H9 (cell line): Measurements from ENCODE around the gene FSTL4. TPM values are rescaled to one million over a fixed set of nuclear protein-coding genes. Genes with fewer than 3 reads are reported as not detected.

Experiments
- DNase-seq: peaks from one replicate; pipeline ENCODE4 v3.0.0-alpha.2; 2017
- H2AFZ ChIP-seq: one replicate; pipeline ENCODE4 v1.6.1; 2013; ENCODE audit warnings: mild to moderate bottlenecking, low read length, control low read depth, moderate library complexity
- H2AK5ac ChIP-seq: 2 replicates; pipeline ENCODE4 v1.6.1; 2013; ENCODE audit warnings: low read length, control low read depth, mixed read lengths; ENCODE audit not compliant: insufficient read length
- H2BK120ac ChIP-seq: one replicate; pipeline ENCODE4 v1.6.1; 2013; ENCODE audit warnings: low read depth, mild to moderate bottlenecking, low read length, control low read depth, inconsistent platforms; ENCODE audit not compliant: poor library complexity, severe bottlenecking
- H2BK12ac ChIP-seq: 2 replicates; pipeline ENCODE4 v1.6.1; 2013; ENCODE audit warnings: low read length, control low read depth, mixed read lengths, low read depth; ENCODE audit not compliant: insufficient read length
- H2BK15ac ChIP-seq: 2 replicates; pipeline ENCODE4 v1.6.1; 2013; ENCODE audit warnings: low read depth, low read length, control low read depth
- H2BK20ac ChIP-seq: one replicate; pipeline ENCODE4 v1.6.1; 2013; ENCODE audit warnings: low read depth, mild to moderate bottlenecking, low read length, control low read depth, inconsistent platforms; ENCODE audit not compliant: poor library complexity, severe bottlenecking
- H2BK5ac ChIP-seq: 2 replicates; pipeline ENCODE4 v1.6.1; 2013; ENCODE audit warnings: low read length, control low read depth, mixed read lengths; ENCODE audit not compliant: insufficient read length
- H3K14ac ChIP-seq: 2 replicates; pipeline ENCODE4 v1.6.1; 2013; ENCODE audit warnings: low read length, control low read depth; ENCODE audit not compliant: insufficient read depth
- H3K18ac ChIP-seq: 2 replicates; pipeline ENCODE4 v1.6.1; 2013; ENCODE audit warnings: low read depth, mild to moderate bottlenecking, mixed read lengths, low read length, control low read depth; ENCODE audit not compliant: insufficient read length
- H3K23ac ChIP-seq: 2 replicates; pipeline ENCODE4 v1.6.1; 2013; ENCODE audit warnings: low read length, control low read depth, mixed read lengths, low read depth; ENCODE audit not compliant: insufficient read length
- H3K23me2 ChIP-seq: 2 replicates; pipeline ENCODE4 v1.6.1; 2013; ENCODE audit warnings: low read depth, mild to moderate bottlenecking, mixed read lengths, low read length, control low read depth; ENCODE audit not compliant: insufficient read length, poor library complexity, severe bottlenecking
- H3K27ac ChIP-seq: 2 replicates; pipeline ENCODE4 v1.5.1; 2013; ENCODE audit warnings: low read length, control low read depth, mixed read lengths, low read depth; ENCODE audit not compliant: insufficient read length
- H3K27me3 ChIP-seq: 2 replicates; pipeline ENCODE4 v1.6.1; 2013; ENCODE audit warnings: low read length, control low read depth, inconsistent platforms; ENCODE audit not compliant: insufficient read depth
- H3K4ac ChIP-seq: 2 replicates; pipeline ENCODE4 v1.6.1; 2013; ENCODE audit warnings: low read depth, mild to moderate bottlenecking, control low read depth, inconsistent platforms, low read length, moderate library complexity
- H3K4me1 ChIP-seq: 2 replicates; pipeline ENCODE4 v1.6.1; 2013; ENCODE audit warnings: low read length, control low read depth, inconsistent platforms; ENCODE audit not compliant: insufficient read depth
- H3K4me2 ChIP-seq: 2 replicates; pipeline ENCODE4 v1.6.1; 2013; ENCODE audit warnings: low read length, control low read depth, mixed read lengths; ENCODE audit not compliant: insufficient read length, insufficient read depth
- H3K56ac ChIP-seq: 2 replicates; pipeline ENCODE4 v1.6.1; 2013; ENCODE audit warnings: low read depth, mild to moderate bottlenecking, mixed read lengths, low read length, control low read depth; ENCODE audit not compliant: insufficient read length
- H3K79me1 ChIP-seq: 2 replicates; pipeline ENCODE4 v1.6.1; 2013; ENCODE audit warnings: low read depth, mild to moderate bottlenecking, moderate library complexity, low read length, control low read depth, inconsistent platforms; ENCODE audit not compliant: insufficient read depth, poor library complexity, severe bottlenecking
- H3K79me2 ChIP-seq: 2 replicates; pipeline ENCODE4 v1.6.1; 2013; ENCODE audit warnings: low read length, control low read depth, inconsistent platforms; ENCODE audit not compliant: insufficient read depth
- H3K9ac ChIP-seq: 2 replicates; pipeline ENCODE4 v1.6.1; 2013; ENCODE audit warnings: low read length, control low read depth, mixed read lengths; ENCODE audit not compliant: insufficient read length; ENCODE audit errors: extremely low read depth
- H3K9me3 ChIP-seq: one replicate; pipeline ENCODE4 v1.6.1; 2013; ENCODE audit warnings: low read depth, low read length, inconsistent platforms; ENCODE audit not compliant: control insufficient read depth
- H3T11ph ChIP-seq: one replicate; pipeline ENCODE4 v1.6.1; 2013; ENCODE audit warnings: mild to moderate bottlenecking, low read length, control low read depth, inconsistent platforms
- H4K20me1 ChIP-seq: one replicate; pipeline ENCODE4 v1.6.1; 2013; ENCODE audit not compliant: control insufficient read depth, insufficient read length, insufficient read depth
- H4K5ac ChIP-seq: 2 replicates; pipeline ENCODE4 v1.6.1; 2013; ENCODE audit warnings: low read depth, mild to moderate bottlenecking, mixed read lengths, low read length, control low read depth; ENCODE audit not compliant: insufficient read length
- H4K8ac ChIP-seq: replicated peaks from 2 replicates; pipeline ENCODE4 v1.6.1; 2013; ENCODE audit warnings: low read length, control low read depth, mixed read lengths, low read depth; ENCODE audit not compliant: insufficient read length
- H4K91ac ChIP-seq: 2 replicates; pipeline ENCODE4 v1.6.1; 2013; ENCODE audit warnings: low read depth, mild to moderate bottlenecking, moderate library complexity, mixed read lengths, low read length, control low read depth; ENCODE audit not compliant: insufficient read length
- H3K27ac Mint-ChIP-seq, 3 experiments: 2 replicates in 2 of 3; 3 replicates in 1 of 3; pipeline ENCODE4 v1.8.0; 2020 to 2021; ENCODE audit warnings: mixed read lengths in 3 of 3, mild to moderate bottlenecking in 1 of 3, moderate library complexity in 1 of 3
- H3K27me3 Mint-ChIP-seq: 2 replicates; pipeline ENCODE4 v1.8.0; 2021; ENCODE audit warnings: low read depth, mild to moderate bottlenecking, moderate library complexity, mixed read lengths
- H3K36me3 Mint-ChIP-seq, 3 experiments: 2 replicates in 2 of 3; 3 replicates in 1 of 3; pipeline ENCODE4 v1.8.0; 2020 to 2021; ENCODE audit warnings: low read depth in 3 of 3, mixed read lengths in 3 of 3; ENCODE audit not compliant: insufficient read depth in 1 of 3
- H3K4me1 Mint-ChIP-seq, 2 experiments: 2 replicates each; pipeline ENCODE4 v1.8.0; 2020; ENCODE audit warnings: mixed read lengths in 2 of 2
- H3K4me3 Mint-ChIP-seq, 2 experiments: 2 replicates in 1 of 2; 3 replicates in 1 of 2; pipeline ENCODE4 v1.8.0; 2020 to 2021; ENCODE audit warnings: mild to moderate bottlenecking in 2 of 2, mixed read lengths in 2 of 2, moderate library complexity in 1 of 2
- H3K9me3 Mint-ChIP-seq, 2 experiments: 2 replicates in 1 of 2; 3 replicates in 1 of 2; pipeline ENCODE4 v1.8.0; 2020; ENCODE audit warnings: mild to moderate bottlenecking in 2 of 2, mixed read lengths in 2 of 2, moderate library complexity in 1 of 2
- CTCF ChIP-seq: fragments of 200-600 bp; sonication (generic); conservative IDR thresholded peaks from 3 replicates; pipeline ENCODE4 v1.8.0; 2021; ENCODE audit warnings: antibody characterized with exemption, mild to moderate bottlenecking
- WGBS: extraction: QIAGEN DNeasy Blood & Tissue Kit; methylation state at CpG from one replicate; pipeline ENCODE4 v1.1.7; 2013; ENCODE audit warnings: missing lambda C conversion rate, low lambda C conversion rate, mixed read lengths; ENCODE audit not compliant: insufficient read length; ENCODE audit errors: extremely low coverage; 5-methylcytosine and 5-hydroxymethylcytosine counted together
- total RNA-seq: library from RNA; stranded (reverse); gene quantifications from 2 replicates; pipeline ENCODE4 v1.2.1, GENCODE V29; 2021

The FSTL4 gene
- total RNA-seq, 1 experiment from 2014 or later: 5.7 TPM

GRCh38 chr5:133531594-133531993 lies 80.7 kb downstream of the FSTL4 start:
- Histone ChIP-seq H3K4me2 (no peak overlapping the region), H2BK20ac (no peak overlapping the region), H3K56ac (no peak overlapping the region), H3K4me1 (no peaks in the 10 kb centered on the region), H3T11ph (no peak overlapping the region), H4K91ac (no peak overlapping the region), H3K23ac (no peak overlapping the region), H3K18ac (no peak overlapping the region), H4K5ac (no peak overlapping the region), H2BK15ac (no peak overlapping the region), H2BK12ac (no peak overlapping the region), H4K20me1 (no peaks in the 10 kb centered on the region), H2AFZ (no peak overlapping the region), H3K4ac (no peak overlapping the region), H2AK5ac (no peak overlapping the region), H3K14ac (no peak overlapping the region), H3K79me2 (no peaks in the 10 kb centered on the region), H3K9ac (no peak overlapping the region), H3K9me3 (no peaks in the 10 kb centered on the region), H3K79me1 (no peaks in the 10 kb centered on the region), H3K27me3 (no peaks in the 10 kb centered on the region), H2BK5ac (no peak overlapping the region), H3K23me2 (no peaks in the 10 kb centered on the region), H2BK120ac (no peak overlapping the region), H3K27ac (no peak overlapping the region), H4K8ac (no peak overlapping the region)
- Mint-ChIP-seq H3K27ac (no peak overlapping the region; a peak in 1 of 7 replicates), H3K36me3 (no peaks in the 10 kb centered on the region), H3K9me3 (no peaks in the 10 kb centered on the region; a peak in 1 of 5 replicates), H3K27me3 (no peaks in the 10 kb centered on the region; the same call in 1 of the 2 replicates), H3K4me3 (no peak overlapping the region), H3K4me1 (peaks cover 5 to 6% of the 10 kb centered on the region in 2 experiments)
- TF ChIP-seq CTCF: no peak
- no CpG with 5 or more reads among the region's 4 CpGs for WGBS
- no peak for DNase-seq
